Measurements from ENCODE around the gene CLCN1. TPM values are rescaled to one million over a fixed set of nuclear protein-coding genes. Genes with fewer than 3 reads are reported as not detected.
"Not testable (repeated sequence)": the region's sequence is repeated elsewhere in the genome, so short reads cannot be mapped to it uniquely, and the experiment has no call there.

Gene CLCN1
- total RNA-seq (2014; rRNA removed; shearing (Covaris generic)): not detected in 2 replicates

- no peak for DNase-seq (ENCODE audit: low read depth)
Measured at GRCh38 chr7:143315776-143316175, at the start of gene CLCN1. Gene CLCN1 (plus strand): TSS chr7:143316111. CDS start chr7:143316213, 102 bp downstream.

DNA sequence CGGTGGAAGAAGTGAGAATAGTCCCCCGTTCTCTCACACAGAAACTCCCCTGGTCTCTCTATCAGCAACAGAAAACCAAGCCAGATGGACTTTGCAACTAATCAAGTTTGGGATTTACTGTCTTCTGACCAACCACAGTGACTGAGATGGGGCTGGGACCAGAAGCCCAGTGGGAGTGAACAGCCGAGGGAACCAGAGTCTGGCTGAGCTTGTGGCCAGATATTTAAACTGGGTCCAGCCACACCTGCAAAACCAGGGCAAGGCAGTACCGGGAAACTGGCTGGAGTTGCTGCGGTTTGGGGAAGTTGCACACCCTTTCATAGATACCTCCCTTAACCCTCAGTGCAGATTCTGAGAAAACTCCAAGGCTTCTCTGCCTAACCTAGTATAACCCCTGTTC is 46.7 kb upstream of the CLCN1 start:
- DNase-seq (ENCODE audit: low read depth): no peak

DNA sequence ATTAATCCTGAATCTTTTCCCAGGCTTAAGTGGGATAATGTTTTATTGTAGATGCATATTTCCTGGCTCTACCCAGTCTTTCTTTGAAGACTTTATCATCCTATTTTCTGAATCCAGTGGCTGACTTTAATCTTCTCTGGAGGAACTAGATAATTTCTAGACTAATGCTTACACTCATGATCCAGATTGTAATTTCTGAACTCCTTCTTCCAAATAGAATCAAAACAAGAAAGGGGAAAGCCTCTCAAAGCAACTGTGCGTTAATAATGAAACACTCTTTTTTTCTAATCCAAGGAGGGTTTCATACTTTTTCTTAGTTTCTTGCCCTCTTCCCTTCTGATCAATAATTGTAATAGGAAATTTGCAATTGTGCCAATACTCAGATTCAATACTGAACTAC is 44.7 kb upstream of the CLCN1 start:
- DNase-seq (ENCODE audit: low read depth): no peak

DNA sequence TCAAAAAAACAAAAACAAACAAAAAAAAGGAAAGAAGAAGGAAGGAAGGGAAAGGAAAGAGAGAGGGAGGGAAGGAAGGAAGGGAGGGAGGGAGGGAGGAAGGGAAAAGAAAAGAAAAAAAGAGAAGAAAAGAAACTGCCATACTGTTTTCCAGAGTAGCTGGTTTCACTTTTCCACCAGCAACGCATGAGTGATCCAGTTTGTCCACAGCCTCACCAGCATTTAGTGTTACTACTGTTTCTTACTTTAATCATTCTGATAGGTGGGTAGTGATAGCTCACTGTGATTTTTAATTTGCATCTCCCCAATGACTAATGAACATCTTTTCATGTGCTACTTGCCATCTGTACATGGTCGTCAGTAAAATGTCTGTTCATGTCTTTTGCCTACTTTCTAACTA is 43.0 kb upstream of the CLCN1 start:
- DNase-seq (ENCODE audit: low read depth): no peak

DNA sequence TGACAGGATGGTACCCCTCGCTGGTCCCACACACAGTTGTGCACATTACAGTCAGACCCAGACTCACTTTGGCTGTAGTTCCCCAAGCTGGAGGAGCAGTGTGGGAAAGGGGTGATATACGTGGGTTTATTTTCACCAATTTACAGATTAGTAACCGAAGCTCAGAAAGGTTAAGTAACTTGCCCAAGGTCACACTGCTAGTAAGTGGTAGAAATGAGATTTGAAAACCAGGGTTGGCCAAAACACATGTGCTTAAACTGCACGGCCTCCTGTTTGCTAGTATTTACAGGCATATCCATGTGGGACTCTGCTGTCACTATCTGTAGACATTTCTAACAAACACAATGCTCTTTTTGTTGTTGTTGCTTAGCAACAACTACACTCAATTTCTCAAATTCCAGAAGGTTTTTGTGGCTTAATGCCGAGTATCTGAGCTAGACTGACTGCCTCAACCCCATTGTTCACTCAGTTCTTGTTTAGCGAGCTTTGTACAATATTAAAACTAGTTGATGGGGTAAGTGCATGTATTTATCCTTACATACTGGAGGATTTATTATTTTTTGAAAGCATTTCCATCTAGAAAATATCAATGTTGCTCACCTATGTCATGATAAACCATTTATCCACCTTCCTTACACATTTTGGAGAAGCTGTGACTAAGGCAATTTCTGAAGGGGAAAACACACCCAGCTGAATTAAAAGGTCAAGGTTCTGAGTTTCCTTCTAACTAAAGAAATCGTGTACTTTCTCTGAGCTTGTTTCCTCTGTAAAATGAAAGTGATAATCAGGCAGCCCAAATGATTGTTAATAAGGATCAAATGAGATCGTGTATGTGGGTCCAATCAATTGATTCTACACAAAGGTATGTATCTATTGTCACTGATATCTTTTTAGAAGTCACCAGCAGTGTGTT is 36.5 kb upstream of the CLCN1 start:
- DNase-seq (ENCODE audit: low read depth): peak; percentile 76

DNA sequence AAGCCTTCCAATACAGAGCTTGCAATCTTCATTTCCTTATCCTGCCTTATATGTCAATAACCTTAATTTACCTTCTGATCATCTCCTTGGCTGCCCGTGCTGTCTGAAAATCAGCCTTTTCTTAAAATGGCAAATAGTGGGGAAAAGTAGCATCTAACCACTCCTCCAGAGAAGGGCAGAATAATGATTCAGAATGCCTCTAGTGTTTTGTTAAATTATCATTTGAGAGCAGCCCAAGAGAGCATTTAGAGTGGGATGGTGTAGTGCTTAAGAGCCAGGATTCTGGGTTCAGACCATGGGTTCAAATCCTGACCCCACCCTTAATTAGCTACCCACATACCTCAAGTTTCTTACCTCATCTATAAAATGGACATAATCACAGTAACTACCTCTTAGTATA is 35.8 kb upstream of the CLCN1 start:
- no peak for DNase-seq (ENCODE audit: low read depth)

- DNase-seq (ENCODE audit: low read depth): no peak
Measured at GRCh38 chr7:143280566-143280965, 35.3 kb upstream of the CLCN1 start.

GRCh38 chr7:143281529-143281928 is 34.4 kb upstream of the CLCN1 start:
- no peak for DNase-seq (ENCODE audit: low read depth)

DNA sequence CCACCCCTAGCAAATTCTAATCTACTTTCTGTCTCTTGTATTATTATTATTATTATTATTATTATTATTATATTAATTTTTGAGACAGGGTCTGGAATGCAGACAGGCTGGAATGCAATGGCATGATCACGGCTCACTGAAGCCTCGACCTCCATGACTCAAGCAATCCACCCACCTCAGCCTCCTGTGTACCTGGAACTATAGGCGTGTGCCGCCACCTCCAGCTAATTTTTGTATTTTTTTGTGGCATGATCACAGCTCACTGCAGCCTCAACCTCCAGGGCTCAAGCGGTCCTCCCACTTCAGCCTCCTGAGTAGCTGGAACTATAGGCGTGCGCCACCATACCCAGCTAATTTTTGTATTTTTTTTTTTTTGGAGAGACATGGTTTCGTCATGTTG is 33.8 kb upstream of the CLCN1 start:
- no peak for DNase-seq (ENCODE audit: low read depth)

GRCh38 chr7:143283381-143283780 is 32.5 kb upstream of the CLCN1 start:
- DNase-seq (ENCODE audit: low read depth): no peak

DNA sequence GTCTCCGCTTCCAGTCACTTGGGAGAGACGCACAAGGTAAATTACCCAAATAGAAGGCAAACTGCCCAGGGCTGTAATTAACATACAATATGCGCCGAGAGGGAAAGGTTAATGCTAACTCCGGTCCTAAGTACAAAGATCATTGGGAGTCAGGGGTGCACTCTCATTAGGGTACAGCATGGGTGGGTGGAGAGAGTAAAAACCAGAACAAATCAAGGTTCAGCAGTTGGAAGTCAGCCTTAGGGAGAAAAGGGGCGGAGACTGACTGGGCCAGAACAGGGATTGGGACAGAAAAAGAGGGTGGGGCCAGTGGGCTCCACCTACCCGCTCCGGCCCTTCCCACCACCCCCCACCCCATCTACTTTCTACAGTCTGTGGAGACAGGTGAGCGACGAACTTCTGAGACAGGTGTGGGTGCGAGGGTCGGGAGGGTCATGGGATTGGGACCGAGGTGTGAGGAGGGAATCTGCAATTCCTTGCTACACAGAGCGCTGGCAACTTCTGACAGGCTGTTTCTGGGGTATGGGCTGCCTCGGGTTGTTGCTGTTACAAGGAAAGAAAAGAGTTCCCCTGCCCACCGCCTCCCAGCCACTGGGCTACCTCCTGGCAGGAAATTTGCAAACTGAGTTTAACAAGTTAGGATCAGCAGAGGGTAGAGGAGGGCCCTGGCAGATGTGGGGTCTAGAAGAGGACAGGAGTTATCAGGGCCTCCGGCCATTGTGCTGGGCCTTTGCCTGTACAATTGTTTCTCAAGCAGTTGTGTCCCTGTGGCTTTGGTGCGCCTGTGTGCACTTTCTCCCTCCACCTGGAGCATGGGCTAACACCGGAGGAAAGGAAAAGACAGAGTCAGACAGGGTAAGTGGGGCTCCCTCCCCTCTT is 31.1 kb upstream of the CLCN1 start, which contains the start of gene TMEM139:
Gene TMEM139, plus strand, starts transcription at position 368 of the 879 bp plus-strand sequence. CDS start 1,000 bp downstream, outside the sequence.
- DNase-seq (ENCODE audit: low read depth): no peak

DNA sequence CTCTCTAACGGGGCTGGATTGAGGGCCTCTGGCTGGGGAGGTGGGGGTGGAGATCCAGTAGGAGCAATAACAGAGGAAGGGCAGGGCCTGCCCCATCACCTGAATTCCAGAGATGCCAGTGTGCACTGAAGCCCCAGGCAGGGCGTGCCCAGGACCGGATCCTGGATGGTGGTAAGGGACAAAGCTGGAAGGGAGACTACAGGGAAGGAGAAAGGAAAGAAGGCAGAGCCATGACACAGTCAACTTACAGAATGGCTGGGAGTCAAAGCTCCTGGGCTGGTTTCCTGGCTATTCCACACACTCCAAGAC is 30.5 kb upstream of the CLCN1 start:
- no peak for DNase-seq (ENCODE audit: low read depth)

- no peak for DNase-seq (ENCODE audit: low read depth)
Measured at GRCh38 chr7:143285806-143286521, 29.9 kb upstream of the CLCN1 start.

GRCh38 chr7:143286522-143286890 is 29.4 kb upstream of the CLCN1 start:
- no peak for DNase-seq (ENCODE audit: low read depth)

- DNase-seq (ENCODE audit: low read depth): no peak
Measured at GRCh38 chr7:143287339-143287934, 28.5 kb upstream of the CLCN1 start.

DNA sequence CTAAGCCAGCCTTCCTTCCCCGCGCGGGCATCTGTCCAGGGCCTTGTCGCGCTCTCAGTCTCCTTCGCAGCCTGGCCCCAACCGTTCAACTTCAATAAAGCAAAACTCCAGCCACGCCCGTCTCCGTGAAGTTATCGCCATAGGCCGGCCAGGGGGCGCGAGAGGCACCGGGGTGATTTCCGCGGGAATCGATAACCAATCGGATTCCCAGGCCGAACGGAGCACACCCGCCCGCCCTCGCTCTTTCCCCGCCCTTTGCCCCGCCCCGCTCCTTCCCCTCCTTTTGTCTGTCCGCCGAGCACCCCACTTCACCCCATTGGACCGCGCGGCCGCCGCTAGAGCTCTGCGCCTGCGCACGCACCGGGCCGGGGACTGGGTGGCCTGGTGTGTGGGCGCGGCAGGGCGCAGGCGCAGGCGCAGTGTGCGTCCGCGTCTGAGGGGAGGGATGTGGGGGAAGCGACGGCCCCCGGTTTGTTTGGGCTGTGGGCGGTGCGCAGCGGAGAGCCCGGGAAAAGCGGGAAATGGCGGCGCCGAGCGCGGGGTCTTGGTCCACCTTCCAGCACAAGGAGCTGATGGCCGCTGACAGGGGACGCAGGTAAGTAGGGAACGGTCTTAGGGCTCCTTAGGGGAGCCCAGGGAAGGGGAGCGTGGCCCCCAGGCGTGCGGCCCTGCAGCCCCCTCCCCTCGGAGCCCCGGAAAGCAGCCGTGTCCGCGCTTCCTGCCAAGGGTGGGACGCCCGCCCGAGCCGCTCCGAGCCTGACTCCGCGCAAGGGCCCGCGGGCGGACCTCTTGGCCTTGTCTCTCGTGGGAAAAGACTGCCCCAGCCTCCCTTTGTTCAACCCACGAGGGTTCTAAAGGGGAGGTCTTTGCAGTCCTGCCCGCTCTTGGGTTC is 27.7 kb upstream of the CLCN1 start, which contains the start of gene CASP2:
Gene CASP2, plus strand, starts transcription at position 417 of the 892 bp plus-strand sequence. Its CDS starts 105 bp downstream, at position 522.
- peak; percentile 94 for DNase-seq (ENCODE audit: low read depth)

GRCh38 chr7:143288836-143289235 is 27.1 kb upstream of the CLCN1 start:
- DNase-seq (ENCODE audit: low read depth): peak; percentile 18

- DNase-seq (ENCODE audit: low read depth): no peak
Measured at GRCh38 chr7:143289421-143289820, 26.5 kb upstream of the CLCN1 start.

- DNase-seq (ENCODE audit: low read depth): not testable (repeated sequence)
Measured at GRCh38 chr7:143289888-143290287, 26.0 kb upstream of the CLCN1 start.

GRCh38 chr7:143290293-143290692 is 25.6 kb upstream of the CLCN1 start:
- no peak for DNase-seq (ENCODE audit: low read depth)
